Measurements from ENCODE around the gene LGMN.

The LGMN gene

DNA sequence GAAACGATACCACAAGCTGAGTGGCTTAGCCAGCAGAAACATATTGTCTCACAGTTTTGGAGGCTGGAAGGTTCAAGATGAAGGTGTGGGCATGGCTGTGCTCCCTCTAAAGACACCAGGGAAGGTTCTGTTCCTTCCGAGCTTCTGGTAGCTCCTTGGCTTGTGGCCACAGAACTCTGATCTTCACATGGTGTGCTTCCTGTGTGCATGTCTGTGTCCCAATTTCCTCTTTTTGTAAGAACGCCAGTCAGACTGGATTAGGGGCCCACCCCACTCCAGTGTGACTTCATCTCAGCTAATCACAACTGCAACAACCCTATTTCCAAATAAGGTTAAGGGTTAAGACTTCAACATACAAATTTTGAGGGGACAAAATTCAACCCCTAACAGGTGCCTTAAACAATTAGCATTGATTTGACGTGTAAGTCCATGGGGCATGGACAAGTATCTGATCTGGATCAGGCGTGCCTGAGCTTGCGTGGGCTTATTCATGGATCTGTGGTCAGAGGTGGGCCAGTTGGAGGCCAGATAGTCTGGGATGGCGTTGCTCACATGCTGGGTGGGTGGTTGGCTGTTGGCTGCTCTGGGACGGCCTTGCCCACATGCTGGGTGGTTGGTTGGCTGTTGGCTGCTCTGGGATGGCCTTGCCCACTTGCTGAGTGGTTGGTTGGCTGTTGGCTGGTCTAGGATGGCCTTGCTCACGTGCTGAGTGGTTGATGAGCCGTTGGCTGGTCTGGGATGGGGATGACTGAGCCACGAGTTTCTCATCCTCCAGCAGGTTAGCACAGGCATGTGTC lies 88.5 kb downstream of the LGMN start:
- Histone ChIP-seq H3K4me3 (ENCODE audit: insufficient read length, low read depth) (no peak overlapping the region), H3K4me1 (ENCODE audit: insufficient read depth, insufficient read length) (peaks cover 7% of the 10 kb centered on the region), H3K27me3 (ENCODE audit: insufficient read depth, insufficient read length) (no peaks in the 10 kb centered on the region), H3K9ac (ENCODE audit: insufficient read length, low read depth) (no peak overlapping the region), H3K9me3 (ENCODE audit: insufficient read depth, low read length) (no peaks in the 10 kb centered on the region), H3K36me3 (ENCODE audit: insufficient read depth, insufficient read length, low read length) (peaks cover 24% of the 10 kb centered on the region)
- no peak for DNase-seq (ENCODE audit: low read depth, low spot score)
- no peak for TF ChIP-seq YY1 (IDR thresholded peaks at IDR 0.05; ENCODE audit: insufficient read depth, insufficient read length)
- TF ChIP-seq SUZ12 (IDR thresholded peaks at IDR 0.05; ENCODE audit: extremely low read depth, insufficient read depth, insufficient read length): no peak
- TF ChIP-seq ZNF274 (IDR thresholded peaks at IDR 0.05; ENCODE audit: low read depth, low read length): no peak

DNA sequence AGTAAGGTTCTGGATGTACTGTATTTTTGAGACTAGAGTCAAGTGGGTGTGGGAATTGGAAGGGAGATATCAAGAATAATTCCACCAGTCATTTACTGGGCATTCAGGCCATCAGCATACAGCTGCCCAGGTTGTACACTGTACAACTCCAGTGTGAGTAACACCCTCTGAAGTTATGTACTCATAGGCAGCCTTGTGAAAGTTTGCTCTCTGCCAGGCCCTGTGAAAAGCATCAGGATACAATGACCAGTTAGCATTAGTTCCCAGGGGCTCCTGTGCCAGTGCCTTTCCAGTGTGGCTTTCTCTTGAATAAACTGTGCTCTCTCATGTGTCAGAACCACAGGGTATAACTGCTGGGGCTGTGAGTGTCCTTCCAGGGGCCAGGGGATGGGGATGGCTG lies 89.7 kb downstream of the LGMN start:
- no peak for DNase-seq (ENCODE audit: low read depth, low spot score)
- Histone ChIP-seq H3K4me3 (ENCODE audit: insufficient read length, low read depth) (no peak overlapping the region), H3K27me3 (ENCODE audit: insufficient read depth, insufficient read length) (no peaks in the 10 kb centered on the region), H3K36me3 (ENCODE audit: insufficient read depth, insufficient read length, low read length) (peaks cover 24% of the 10 kb centered on the region), H3K4me1 (ENCODE audit: insufficient read depth, insufficient read length) (peaks cover 7% of the 10 kb centered on the region), H3K9ac (ENCODE audit: insufficient read length, low read depth) (no peak overlapping the region), H3K9me3 (ENCODE audit: insufficient read depth, low read length) (no peaks in the 10 kb centered on the region)
- TF ChIP-seq ZNF274 (IDR thresholded peaks at IDR 0.05; ENCODE audit: low read depth, low read length): no peak
- TF ChIP-seq SUZ12 (IDR thresholded peaks at IDR 0.05; ENCODE audit: extremely low read depth, insufficient read depth, insufficient read length): no peak
- no peak for TF ChIP-seq YY1 (IDR thresholded peaks at IDR 0.05; ENCODE audit: insufficient read depth, insufficient read length)

DNA sequence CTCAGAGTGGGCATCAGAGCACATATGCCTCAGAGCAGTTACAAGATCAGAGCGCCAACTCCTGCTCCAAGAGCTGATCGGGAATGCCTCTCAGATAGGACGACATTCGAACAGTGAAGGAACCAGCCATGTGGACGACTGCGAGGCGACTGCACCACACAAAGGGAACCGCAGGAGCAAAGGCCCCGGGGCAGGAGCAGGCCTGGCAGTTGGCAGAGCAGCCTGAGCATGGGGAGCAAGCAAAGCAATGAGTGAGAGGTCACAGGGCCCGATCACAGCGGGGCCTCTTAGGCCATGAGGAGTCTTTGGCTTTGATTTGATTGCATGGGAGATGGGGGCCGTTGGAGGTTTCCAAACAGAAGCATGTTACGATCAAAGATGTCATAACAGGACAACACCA lies 90.3 kb downstream of the LGMN start:
- no peak for DNase-seq (ENCODE audit: low read depth, low spot score)
- H3K4me1 ChIP-seq (ENCODE audit: insufficient read depth, insufficient read length): peaks cover 7% of the 10 kb centered on the region
- no peaks in the 10 kb centered on the region for H3K9me3 ChIP-seq (ENCODE audit: insufficient read depth, low read length)
- H3K4me3 ChIP-seq (ENCODE audit: insufficient read length, low read depth): no peak overlapping the region
- TF ChIP-seq ZNF274 (IDR thresholded peaks at IDR 0.05; ENCODE audit: low read depth, low read length) (no peak), YY1 (IDR thresholded peaks at IDR 0.05; ENCODE audit: insufficient read depth, insufficient read length) (no peak), SUZ12 (IDR thresholded peaks at IDR 0.05; ENCODE audit: extremely low read depth, insufficient read depth, insufficient read length) (no peak)
- no peak overlapping the region for H3K9ac ChIP-seq (ENCODE audit: insufficient read length, low read depth)
- peaks cover 24% of the 10 kb centered on the region for H3K36me3 ChIP-seq (ENCODE audit: insufficient read depth, insufficient read length, low read length)
- no peaks in the 10 kb centered on the region for H3K27me3 ChIP-seq (ENCODE audit: insufficient read depth, insufficient read length)

- H3K4me1 ChIP-seq (ENCODE audit: insufficient read depth, insufficient read length): peaks cover 7% of the 10 kb centered on the region
These were observed 90.8 kb downstream of the LGMN start for GRCh38 chr14:92657457-92658142.

GRCh38 chr14:92656306-92657081 lies 91.9 kb downstream of the LGMN start:
- Histone ChIP-seq H3K4me1 (ENCODE audit: insufficient read depth, insufficient read length) (peaks cover 3% of the 10 kb centered on the region), H3K27me3 (ENCODE audit: insufficient read depth, insufficient read length) (no peaks in the 10 kb centered on the region), H3K4me3 (ENCODE audit: insufficient read length, low read depth) (no peak overlapping the region), H3K9ac (ENCODE audit: insufficient read length, low read depth) (no peak overlapping the region), H3K9me3 (ENCODE audit: insufficient read depth, low read length) (no peaks in the 10 kb centered on the region), H3K36me3 (ENCODE audit: insufficient read depth, insufficient read length, low read length) (peaks cover 28% of the 10 kb centered on the region)
- TF ChIP-seq YY1 (IDR thresholded peaks at IDR 0.05; ENCODE audit: insufficient read depth, insufficient read length) (no peak), SUZ12 (IDR thresholded peaks at IDR 0.05; ENCODE audit: extremely low read depth, insufficient read depth, insufficient read length) (no peak), ZNF274 (IDR thresholded peaks at IDR 0.05; ENCODE audit: low read depth, low read length) (no peak)
- no peak for DNase-seq (ENCODE audit: low read depth, low spot score)

More at GRCh38 chr14:92657457-92658142, 90.8 kb downstream of the LGMN start:
- DNase-seq (ENCODE audit: low read depth, low spot score): no peak
- H3K36me3 ChIP-seq (ENCODE audit: insufficient read depth, insufficient read length, low read length): peaks cover 28% of the 10 kb centered on the region
- H3K27me3 ChIP-seq (ENCODE audit: insufficient read depth, insufficient read length): no peaks in the 10 kb centered on the region
- no peak overlapping the region for H3K4me3 ChIP-seq (ENCODE audit: insufficient read length, low read depth)
- no peak for TF ChIP-seq SUZ12 (IDR thresholded peaks at IDR 0.05; ENCODE audit: extremely low read depth, insufficient read depth, insufficient read length)
- TF ChIP-seq ZNF274 (IDR thresholded peaks at IDR 0.05; ENCODE audit: low read depth, low read length): no peak
- no peak for TF ChIP-seq YY1 (IDR thresholded peaks at IDR 0.05; ENCODE audit: insufficient read depth, insufficient read length)
- no peak overlapping the region for H3K9ac ChIP-seq (ENCODE audit: insufficient read length, low read depth)
- no peaks in the 10 kb centered on the region for H3K9me3 ChIP-seq (ENCODE audit: insufficient read depth, low read length)

DNA sequence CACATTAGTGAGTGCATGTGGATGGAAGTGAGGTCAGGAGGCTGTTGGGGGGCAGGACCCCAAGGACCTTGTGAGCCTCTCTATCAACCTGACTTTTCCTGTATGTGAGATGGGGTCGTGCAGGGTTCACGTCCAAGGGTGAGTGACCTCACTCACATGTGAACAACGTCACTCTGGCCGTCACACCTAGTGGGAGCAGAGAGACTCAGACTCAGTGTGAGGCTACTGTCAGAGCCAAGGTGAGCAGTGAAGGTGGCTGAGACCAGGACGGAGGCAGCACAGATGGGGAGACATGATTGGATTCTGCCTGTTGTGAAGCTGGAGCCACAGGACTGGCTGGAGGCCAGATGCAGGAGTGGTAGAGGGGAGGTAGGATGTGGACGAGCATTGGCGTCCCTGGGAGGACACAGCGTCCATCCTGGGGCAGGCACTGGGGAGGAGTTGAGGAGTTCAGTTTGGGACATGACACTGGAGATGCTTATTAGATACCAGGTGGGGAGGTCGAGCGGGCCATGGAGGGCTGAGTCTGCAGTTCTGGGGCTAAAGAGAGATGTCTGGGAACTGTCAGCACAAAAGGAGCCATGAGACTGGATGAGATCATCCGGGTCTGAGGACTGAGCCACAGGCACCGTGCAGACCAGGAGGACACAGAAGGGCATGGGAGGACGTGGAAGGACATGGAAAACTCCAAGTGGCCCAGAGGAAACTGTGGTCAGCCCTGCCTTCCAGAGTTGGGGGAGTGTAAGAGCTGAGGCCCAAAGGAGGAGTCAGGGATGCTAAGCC lies 92.8 kb downstream of the LGMN start:
- Histone ChIP-seq H3K4me3 (ENCODE audit: insufficient read length, low read depth) (no peak overlapping the region), H3K4me1 (ENCODE audit: insufficient read depth, insufficient read length) (peaks cover 3% of the 10 kb centered on the region), H3K9me3 (ENCODE audit: insufficient read depth, low read length) (no peaks in the 10 kb centered on the region), H3K36me3 (ENCODE audit: insufficient read depth, insufficient read length, low read length) (peaks cover 22% of the 10 kb centered on the region), H3K9ac (ENCODE audit: insufficient read length, low read depth) (no peak overlapping the region), H3K27me3 (ENCODE audit: insufficient read depth, insufficient read length) (no peaks in the 10 kb centered on the region)
- no peak for DNase-seq (ENCODE audit: low read depth, low spot score)
- TF ChIP-seq ZNF274 (IDR thresholded peaks at IDR 0.05; ENCODE audit: low read depth, low read length) (no peak), SUZ12 (IDR thresholded peaks at IDR 0.05; ENCODE audit: extremely low read depth, insufficient read depth, insufficient read length) (no peak), YY1 (IDR thresholded peaks at IDR 0.05; ENCODE audit: insufficient read depth, insufficient read length) (no peak)

All from NT2/D1 (cell line).